Fibroblast of peridontal ligament (primary cell): ENCODE data around the gene ANAPC13.

Source experiments
- DNase-seq: peaks from one replicate; pipeline ENCODE4 v3.0.0-alpha.2; 2010; ENCODE audit errors: extremely low read depth

Gene ANAPC13

GRCh38 chr3:134449277-134449676 lies 36.5 kb downstream of the ANAPC13 start:
- DNase-seq, result no peak

GRCh38 chr3:134448664-134449063 lies 37.1 kb downstream of the ANAPC13 start:
- DNase-seq, result no peak

GRCh38 chr3:134447351-134447750 lies 38.4 kb downstream of the ANAPC13 start:
- DNase-seq, result no peak

- DNase-seq, result peak; percentile 57
Measured at GRCh38 chr3:134446800-134447199, 39.0 kb downstream of the ANAPC13 start.

- peak; percentile 63 for DNase-seq
Measured at GRCh38 chr3:134445636-134446035, 40.1 kb downstream of the ANAPC13 start.

GRCh38 chr3:134445095-134445494 lies 40.7 kb downstream of the ANAPC13 start:
- DNase-seq, result no peak

GRCh38 chr3:134441821-134442220 lies 44.0 kb downstream of the ANAPC13 start:
- peak; percentile 39 for DNase-seq

- DNase-seq, result no peak
Measured at GRCh38 chr3:134441321-134441720, 44.5 kb downstream of the ANAPC13 start.

GRCh38 chr3:134437211-134437752 lies 48.5 kb downstream of the ANAPC13 start:
- no peak for DNase-seq

GRCh38 chr3:134432236-134432635 lies 53.5 kb downstream of the ANAPC13 start:
- DNase-seq, result no peak

GRCh38 chr3:134430950-134431445 lies 54.8 kb downstream of the ANAPC13 start:
- DNase-seq, result no peak

- DNase-seq, result no peak
Measured at GRCh38 chr3:134430174-134430573, 55.6 kb downstream of the ANAPC13 start.

GRCh38 chr3:134428401-134428800 lies 57.4 kb downstream of the ANAPC13 start:
- DNase-seq, result no peak
